Body of pancreas (tissue), 4 donors: ENCODE results near the gene CELSR3.

Experiments used
- POLR2A ChIP-seq, 3 donors: fragments of 450-650 bp; IDR thresholded peaks; one replicate each; pipeline ENCODE4 v1.6.1; 2016; ENCODE audit warnings: antibody characterized with exemption in 3 of 3, mild to moderate bottlenecking in 2 of 3
- TF ChIP-seq, protein P1 (sequence below), 7 experiments: fragments of 450-650 bp in 4 of 7; fragments of 200-600 bp in 3 of 7; sonication (generic) in 3 of 7; IDR thresholded peaks; one replicate each; pipeline ENCODE4 v1.5.1; 2016 to 2019; ENCODE audit warnings: antibody characterized with exemption in 7 of 7

- TF ChIP-seq POLR2A (IDR thresholded peaks at IDR 0.05): no peak
- TF ChIP-seq, protein P1, sequence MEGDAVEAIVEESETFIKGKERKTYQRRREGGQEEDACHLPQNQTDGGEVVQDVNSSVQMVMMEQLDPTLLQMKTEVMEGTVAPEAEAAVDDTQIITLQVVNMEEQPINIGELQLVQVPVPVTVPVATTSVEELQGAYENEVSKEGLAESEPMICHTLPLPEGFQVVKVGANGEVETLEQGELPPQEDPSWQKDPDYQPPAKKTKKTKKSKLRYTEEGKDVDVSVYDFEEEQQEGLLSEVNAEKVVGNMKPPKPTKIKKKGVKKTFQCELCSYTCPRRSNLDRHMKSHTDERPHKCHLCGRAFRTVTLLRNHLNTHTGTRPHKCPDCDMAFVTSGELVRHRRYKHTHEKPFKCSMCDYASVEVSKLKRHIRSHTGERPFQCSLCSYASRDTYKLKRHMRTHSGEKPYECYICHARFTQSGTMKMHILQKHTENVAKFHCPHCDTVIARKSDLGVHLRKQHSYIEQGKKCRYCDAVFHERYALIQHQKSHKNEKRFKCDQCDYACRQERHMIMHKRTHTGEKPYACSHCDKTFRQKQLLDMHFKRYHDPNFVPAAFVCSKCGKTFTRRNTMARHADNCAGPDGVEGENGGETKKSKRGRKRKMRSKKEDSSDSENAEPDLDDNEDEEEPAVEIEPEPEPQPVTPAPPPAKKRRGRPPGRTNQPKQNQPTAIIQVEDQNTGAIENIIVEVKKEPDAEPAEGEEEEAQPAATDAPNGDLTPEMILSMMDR (IDR thresholded peaks at IDR 0.05): no peak
Observed at GRCh38 chr3:48662145-48662752, 437 bp downstream of the CELSR3 start.
